Skeletal muscle satellite cell (primary cell): ENCODE measurements around the gene GEMIN2.
A peak's percentile ranks its signal among the peaks of the same experiment; 100 is the strongest.
"Not testable (repeated sequence)": the region's sequence is repeated elsewhere in the genome, so short reads cannot be mapped to it uniquely, and the experiment has no call there.

Experiments
- H3K27me3 ChIP-seq: 2 replicates; pipeline ENCODE4 v1.7.0; 2013; ENCODE audit warnings: low read length; ENCODE audit not compliant: control insufficient read depth, insufficient read depth
- H3K36me3 ChIP-seq: 2 replicates; pipeline ENCODE4 v1.7.0; 2013; ENCODE audit warnings: mild to moderate bottlenecking, control low read depth, low read length; ENCODE audit not compliant: insufficient read depth
- H3K4me1 ChIP-seq: 2 replicates; pipeline ENCODE4 v1.7.0; 2013; ENCODE audit warnings: low read length; ENCODE audit not compliant: control insufficient read depth, insufficient read depth
- H3K4me2 ChIP-seq: 2 replicates; pipeline ENCODE4 v1.7.0; 2013; ENCODE audit warnings: mild to moderate bottlenecking, low read length
- H3K4me3 ChIP-seq: 2 replicates; pipeline ENCODE4 v1.7.0; 2013; ENCODE audit warnings: low read length
- H3K9ac ChIP-seq: 2 replicates; pipeline ENCODE4 v1.7.0; 2013; ENCODE audit warnings: mild to moderate bottlenecking, low read depth, low read length, moderate library complexity
- H3K9me3 ChIP-seq: replicated peaks from 2 replicates; pipeline ENCODE4 v1.7.0; 2013; ENCODE audit warnings: mild to moderate bottlenecking, control low read depth, low read length

The GEMIN2 gene

DNA sequence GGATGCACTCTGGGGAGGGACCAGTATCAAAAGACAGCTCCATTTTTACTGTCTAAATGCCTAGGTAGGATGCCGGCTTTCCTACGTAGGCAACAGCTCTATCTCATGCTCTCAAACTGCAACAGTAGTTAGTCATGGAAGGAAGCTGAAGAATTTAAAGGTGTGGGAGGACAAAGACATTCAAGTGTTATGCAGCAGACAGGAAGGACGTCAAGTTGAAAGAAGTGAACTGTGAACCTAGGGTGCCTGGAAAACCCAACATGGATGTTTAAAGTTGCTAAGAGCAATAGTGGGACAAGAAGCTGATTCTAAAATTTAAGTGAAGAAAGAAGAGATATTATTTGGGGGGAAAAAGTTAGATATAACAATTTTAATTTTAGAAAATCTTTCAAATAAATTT is 17.0 kb upstream of the GEMIN2 start:
- H3K9ac ChIP-seq = no peak overlapping the region
- no peaks in the 10 kb centered on the region for H3K9me3 ChIP-seq

DNA sequence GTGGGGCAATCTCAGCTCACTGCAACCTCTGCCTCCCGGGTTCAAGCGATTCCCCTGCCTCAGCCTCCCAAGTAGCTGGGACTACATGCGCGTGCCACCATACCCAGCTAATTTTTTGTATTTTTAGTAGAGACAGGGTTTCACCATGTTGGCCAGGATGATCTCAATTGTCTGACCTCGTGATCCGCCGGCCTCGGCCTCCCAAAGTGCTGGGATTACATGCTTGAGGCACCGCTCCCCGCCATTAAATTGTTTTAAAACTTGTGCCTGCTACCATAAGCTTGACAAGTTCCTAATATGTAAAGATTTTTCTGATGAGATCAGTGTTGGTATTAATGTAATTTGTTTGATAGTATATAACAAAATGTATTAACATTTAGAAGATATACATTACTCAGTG is 14.9 kb upstream of the GEMIN2 start:
- Histone ChIP-seq H3K4me2 (peak overlapping the region; percentile 54), H3K36me3 (peaks cover 18% of the 10 kb centered on the region), H3K4me1 (peaks cover 11% of the 10 kb centered on the region)
- not testable (repeated sequence) for H3K27me3 ChIP-seq, H3K4me3 ChIP-seq, H3K9me3 ChIP-seq, H3K9ac ChIP-seq

More for the DNA sequence above, 17.0 kb upstream of the GEMIN2 start:
- H3K4me1 ChIP-seq = peaks cover 7% of the 10 kb centered on the region
- no peak overlapping the region for H3K4me2 ChIP-seq
- no peaks in the 10 kb centered on the region for H3K27me3 ChIP-seq
- H3K36me3 ChIP-seq = peaks cover 33% of the 10 kb centered on the region
- H3K4me3 ChIP-seq = no peak overlapping the region

DNA sequence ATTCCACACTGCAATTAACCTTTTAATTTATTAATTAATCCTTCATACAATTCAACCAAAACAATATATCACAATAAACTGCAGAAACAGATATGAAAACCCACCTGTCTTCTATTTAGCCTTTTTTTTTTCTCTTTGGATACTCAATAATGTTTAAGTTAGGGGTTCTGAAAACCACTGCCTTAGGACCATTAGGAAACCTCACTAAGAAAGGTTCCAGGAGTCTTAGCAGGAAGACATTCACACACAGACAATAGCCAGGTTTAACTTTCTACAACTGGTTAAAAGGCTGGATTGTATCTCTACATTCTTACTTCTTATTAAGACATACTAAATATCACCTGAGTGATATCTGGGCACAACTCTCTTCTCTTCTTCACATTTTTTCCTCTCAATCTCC is 14.4 kb upstream of the GEMIN2 start:
- Histone ChIP-seq H3K9me3 (no peaks in the 10 kb centered on the region), H3K4me1 (peaks cover 15% of the 10 kb centered on the region), H3K27me3 (no peaks in the 10 kb centered on the region), H3K36me3 (peaks cover 13% of the 10 kb centered on the region), H3K4me2 (peak overlapping the region; percentile 54), H3K4me3 (no peak overlapping the region), H3K9ac (no peak overlapping the region)

DNA sequence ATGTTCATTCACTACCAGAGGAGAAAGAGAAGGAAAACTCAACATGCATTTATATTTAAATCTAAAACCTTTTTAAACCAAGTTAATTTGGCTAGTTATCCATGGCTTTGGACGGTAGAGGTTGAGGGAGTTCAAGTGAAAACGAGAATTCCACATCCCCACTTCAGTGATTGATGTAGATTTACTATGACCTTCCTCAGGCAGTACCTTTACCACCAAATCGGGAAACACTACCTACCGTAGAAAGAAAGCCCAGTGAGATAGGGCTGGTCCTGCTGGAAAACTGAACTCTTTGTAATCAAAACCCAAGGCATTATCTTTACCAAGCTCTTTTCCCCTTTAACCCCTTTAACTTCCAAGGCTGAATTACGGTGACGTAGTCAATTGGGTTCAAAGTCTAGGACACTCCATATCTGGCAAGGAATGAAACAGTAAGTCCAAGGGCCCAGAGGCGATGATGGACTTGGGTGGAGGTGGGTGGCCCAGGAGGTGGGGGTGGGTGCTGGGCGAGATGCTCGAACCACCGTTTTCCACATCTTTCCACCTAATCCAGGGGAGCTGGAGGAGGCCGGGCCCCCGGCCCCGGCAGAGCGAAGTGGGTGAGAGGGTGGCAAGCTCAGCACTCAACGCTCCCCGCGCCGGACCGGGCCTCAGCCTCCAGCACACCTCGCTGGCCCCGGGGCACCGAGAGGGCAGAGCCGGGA is 11.7 kb upstream of the GEMIN2 start:
- peak overlapping the region; percentile 83 for H3K4me3 ChIP-seq

DNA sequence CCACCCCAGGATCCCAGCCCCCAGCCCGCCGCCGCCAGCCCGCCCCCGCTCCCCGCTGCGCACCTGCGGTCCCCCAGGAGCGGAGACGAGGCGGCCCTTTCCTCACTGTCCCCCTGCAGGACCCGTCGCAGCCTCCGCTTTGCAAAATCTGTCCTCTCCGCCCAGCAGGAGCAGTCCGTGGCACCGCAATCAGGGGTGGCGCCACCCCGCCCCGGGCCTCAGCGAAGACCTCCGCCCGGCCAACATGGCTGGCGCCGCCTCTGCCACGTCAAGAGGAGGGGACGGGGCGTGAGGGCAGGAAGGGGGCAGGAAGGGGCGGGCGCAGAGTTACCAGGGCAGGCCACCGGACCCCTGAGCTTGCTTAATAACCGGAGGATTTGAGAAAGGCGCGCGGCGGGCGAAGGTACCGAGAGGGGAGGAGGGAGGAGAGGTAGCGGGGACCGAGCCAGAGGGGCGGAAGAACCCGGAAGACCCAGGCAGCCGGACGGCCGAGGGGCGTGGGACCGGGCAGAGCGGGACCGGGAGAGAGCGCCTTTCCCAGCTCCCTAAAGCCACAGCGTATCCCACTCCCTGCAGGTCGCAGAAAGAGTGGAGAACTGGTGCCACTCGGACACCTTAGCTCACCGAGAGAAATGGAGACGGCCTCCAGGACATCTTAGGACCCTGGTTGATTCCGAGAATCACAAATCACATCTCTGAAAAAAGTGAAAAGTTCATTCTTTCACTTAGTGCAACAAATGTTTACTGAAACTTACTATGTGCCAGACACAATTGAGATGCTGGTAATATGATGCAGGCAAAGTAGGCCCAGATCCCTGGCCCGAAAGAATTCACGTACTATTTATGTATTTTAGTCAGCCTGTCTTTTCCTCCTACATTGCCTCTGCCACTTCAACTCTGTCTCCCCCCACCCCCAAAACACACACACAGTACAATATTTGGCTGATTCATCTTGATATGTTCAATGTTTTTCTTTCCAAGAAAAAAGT is 10.9 kb upstream of the GEMIN2 start, which contains the start of gene SEC23A:
Gene SEC23A, minus strand, starts transcription at position 267 of the 989 bp plus-strand sequence. CDS start 7,117 bp downstream, outside the sequence.
- H3K4me1 ChIP-seq = peaks cover 8% of the 10 kb centered on the region
- peak within 1 kb of the TSS; percentile 94 for H3K9ac ChIP-seq
- peak within 1 kb of the TSS; percentile 77 for H3K4me2 ChIP-seq
- no peaks in the 10 kb centered on the region for H3K27me3 ChIP-seq
- H3K36me3 ChIP-seq = no peaks in the 10 kb centered on the region
- H3K4me3 ChIP-seq = peak within 1 kb of the TSS; percentile 83
- H3K9me3 ChIP-seq = no peaks in the 10 kb centered on the region

More for the DNA sequence above, 11.7 kb upstream of the GEMIN2 start:
- H3K4me1 ChIP-seq = peaks cover 10% of the 10 kb centered on the region
- no peaks in the 10 kb centered on the region for H3K9me3 ChIP-seq
- H3K36me3 ChIP-seq = no peaks in the 10 kb centered on the region
- peak overlapping the region; percentile 77 for H3K4me2 ChIP-seq
- H3K9ac ChIP-seq = peak overlapping the region; percentile 94
- H3K27me3 ChIP-seq = no peaks in the 10 kb centered on the region

DNA sequence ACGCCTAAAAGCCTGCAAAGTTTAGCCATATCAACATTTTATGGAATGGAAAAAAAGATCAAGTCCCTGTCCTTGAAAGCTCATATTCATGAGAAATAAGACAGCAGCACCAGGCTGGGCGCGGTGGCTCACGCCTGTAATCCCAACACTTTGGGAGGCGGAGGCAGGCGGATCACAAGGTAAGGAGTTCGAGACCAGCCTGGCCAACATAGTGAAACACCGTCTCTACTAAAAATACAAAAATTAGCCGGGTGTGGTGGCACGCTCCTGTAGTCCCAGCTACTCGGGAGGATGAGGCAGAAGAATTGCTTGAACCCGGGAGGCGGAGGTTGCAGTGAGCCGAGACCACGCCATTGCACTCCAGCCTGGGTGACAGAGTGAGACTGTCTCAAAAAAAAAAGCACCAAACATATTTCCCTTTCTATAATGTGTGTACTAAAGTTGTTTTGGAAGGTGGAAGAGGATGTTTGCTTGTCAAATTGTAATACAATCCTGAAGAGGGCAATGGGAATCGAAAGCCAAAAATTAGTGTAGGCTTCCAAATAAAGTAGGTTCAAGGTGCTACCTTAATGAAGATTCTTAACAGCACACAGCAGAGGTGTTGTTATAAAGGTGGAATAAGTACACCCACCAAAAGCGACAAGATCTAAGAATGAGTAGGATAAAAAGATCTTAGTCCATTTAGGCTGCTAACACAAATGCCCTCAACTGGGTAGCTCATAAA is 9.9 kb upstream of the GEMIN2 start:
- H3K4me1 ChIP-seq, H3K36me3 ChIP-seq, H3K9me3 ChIP-seq, H3K27me3 ChIP-seq: not testable (repeated sequence)
- Histone ChIP-seq H3K9ac (peak overlapping the region; percentile 94), H3K4me3 (peak overlapping the region; percentile 83), H3K4me2 (peak overlapping the region; percentile 77)

DNA sequence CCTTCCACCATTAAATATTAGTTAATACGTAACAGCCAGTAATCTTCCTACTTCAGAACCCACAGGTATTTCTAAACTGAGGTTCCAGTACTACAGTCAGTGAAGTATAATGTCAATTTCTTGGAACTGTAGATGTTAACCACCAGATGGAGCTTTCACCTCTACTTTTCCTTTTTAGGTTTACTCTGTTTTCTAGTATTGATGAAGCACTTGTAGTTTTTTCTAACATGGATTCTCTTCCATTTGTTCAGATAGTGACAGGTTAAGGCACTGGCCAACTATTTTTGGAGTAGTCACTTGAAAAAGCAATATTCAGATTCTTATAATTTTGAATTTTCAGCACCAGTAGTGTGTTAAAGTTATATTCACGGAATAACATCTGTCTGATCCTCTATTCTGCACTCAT is 6.5 kb upstream of the GEMIN2 start:
- Histone ChIP-seq H3K36me3 (no peaks in the 10 kb centered on the region), H3K9ac (no peak overlapping the region), H3K9me3 (no peaks in the 10 kb centered on the region), H3K4me3 (no peak overlapping the region), H3K27me3 (no peaks in the 10 kb centered on the region), H3K4me2 (no peak overlapping the region), H3K4me1 (peaks cover 8% of the 10 kb centered on the region)

DNA sequence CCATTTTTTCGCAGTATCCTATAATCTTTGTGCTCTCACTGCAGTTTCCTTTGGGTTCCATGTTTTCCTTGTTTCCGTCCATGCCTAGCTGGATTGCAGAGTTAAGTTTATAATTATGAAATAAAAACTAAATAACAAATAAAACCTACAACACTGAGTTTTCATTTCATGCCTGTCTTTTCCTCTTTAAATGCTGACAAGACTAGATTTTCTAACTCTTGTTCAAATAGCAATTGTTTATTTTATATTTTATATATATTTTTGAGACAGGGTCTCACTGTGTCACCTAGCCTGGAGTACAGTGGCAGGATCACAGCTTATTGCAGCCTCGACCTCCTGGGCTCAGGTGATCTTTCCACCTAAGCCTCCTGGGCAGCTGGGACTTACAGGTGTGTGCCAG is 5.3 kb upstream of the GEMIN2 start:
- Histone ChIP-seq H3K27me3 (no peaks in the 10 kb centered on the region), H3K9me3 (no peaks in the 10 kb centered on the region), H3K4me3 (no peak overlapping the region), H3K36me3 (no peaks in the 10 kb centered on the region), H3K4me1 (peaks cover 10% of the 10 kb centered on the region), H3K9ac (no peak overlapping the region), H3K4me2 (no peak overlapping the region)

DNA sequence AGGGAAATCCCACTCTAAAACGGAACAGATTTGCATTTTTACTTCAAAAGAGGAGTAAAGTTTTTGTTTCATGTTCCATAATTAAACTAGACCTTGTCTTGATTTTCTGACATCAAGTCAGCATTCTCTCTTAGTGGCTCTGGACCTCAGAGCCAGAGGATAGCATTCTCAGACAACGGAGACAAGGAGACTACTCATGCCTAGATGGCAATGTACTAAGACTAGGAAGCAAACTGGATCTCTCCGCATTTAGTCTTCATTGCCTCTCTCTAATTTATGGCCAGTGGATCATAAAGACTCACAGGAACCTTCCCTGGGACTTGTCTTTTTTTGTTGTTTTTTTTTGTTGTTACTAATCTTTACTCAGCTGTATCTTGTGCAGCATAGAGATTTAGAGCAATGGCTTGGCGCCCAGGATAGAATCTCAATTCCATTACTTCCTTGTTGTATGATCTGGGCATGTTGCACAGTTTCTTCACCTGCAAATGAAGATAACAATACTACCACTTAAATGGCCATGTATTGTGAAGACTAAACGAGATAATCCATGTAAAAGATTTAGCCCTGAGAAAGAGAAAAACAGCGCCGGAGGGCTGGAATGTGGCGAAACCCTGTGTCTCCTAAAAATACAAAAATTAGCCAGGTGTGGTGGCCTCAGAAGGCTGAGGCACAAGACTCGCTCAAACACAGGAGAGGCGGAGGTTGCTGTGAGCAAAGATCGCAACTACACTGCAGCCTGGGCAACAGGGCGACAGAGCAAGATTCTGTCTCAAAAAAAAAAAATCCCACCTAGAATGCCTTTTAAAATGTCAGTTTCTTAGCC is 4.0 kb upstream of the GEMIN2 start:
- H3K9me3 ChIP-seq = no peaks in the 10 kb centered on the region
- no peaks in the 10 kb centered on the region for H3K36me3 ChIP-seq
- no peak overlapping the region for H3K4me2 ChIP-seq
- no peaks in the 10 kb centered on the region for H3K27me3 ChIP-seq
- no peak overlapping the region for H3K4me3 ChIP-seq
- H3K4me1 ChIP-seq = peaks cover 4% of the 10 kb centered on the region
- H3K9ac ChIP-seq = no peak overlapping the region

DNA sequence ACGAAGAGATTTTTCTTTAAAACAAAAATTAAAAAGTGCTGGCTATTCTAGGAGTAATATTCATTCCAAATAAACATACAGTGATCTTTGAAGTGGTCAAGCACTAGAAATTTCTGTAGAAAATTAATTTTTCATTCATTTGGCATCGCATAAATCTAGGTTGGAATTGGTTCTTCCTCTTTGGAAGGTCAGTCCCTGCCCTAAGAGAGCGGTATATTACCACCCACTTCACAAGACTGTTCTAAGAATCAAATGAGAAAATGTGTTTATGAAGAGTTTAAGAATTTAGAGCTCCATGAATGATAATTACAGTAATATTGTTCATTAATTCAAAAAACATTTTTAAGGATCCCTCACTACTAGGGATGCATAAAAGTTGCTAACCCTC is 444 bp upstream of the GEMIN2 start:
- Histone ChIP-seq H3K9me3 (no peaks in the 10 kb centered on the region), H3K4me1 (peaks cover 4% of the 10 kb centered on the region), H3K9ac (peak overlapping the region; percentile 83), H3K36me3 (peaks cover under 1% of the 10 kb centered on the region), H3K27me3 (no peaks in the 10 kb centered on the region), H3K4me2 (peak overlapping the region; percentile 84), H3K4me3 (peak overlapping the region; percentile 93)
